Breast epithelium (tissue), 4 donors: ENCODE data around the gene MED1. TPM values are rescaled to one million over a fixed set of nuclear protein-coding genes. Genes with fewer than 3 reads are reported as not detected.
A peak's percentile ranks its signal among the peaks of the same experiment; 100 is the strongest.
"Not testable (repeated sequence)": the region's sequence is repeated elsewhere in the genome, so short reads cannot be mapped to it uniquely, and the experiment has no call there.

Source experiments
- DNase-seq, 2 donors: peaks; one replicate each; pipeline ENCODE4 v3.0.0-alpha.2; 2019; ENCODE audit warnings: low spot score in 2 of 2
- H3K27ac ChIP-seq, 2 donors: fragments of 200-600 bp; sonication (generic) in 1 of 2; one replicate each; pipeline ENCODE4 v1.5.1; 2016 to 2019; ENCODE audit warnings: mild to moderate bottlenecking in 1 of 2
- H3K27me3 ChIP-seq, 2 donors: fragments of 200-600 bp; sonication (generic) in 1 of 2; one replicate each; pipeline versions ENCODE4 v1.5.1 to v1.6.0; 2017 to 2019; ENCODE audit warnings: control low read depth in 1 of 2, mild to moderate bottlenecking in 1 of 2
- H3K36me3 ChIP-seq: fragments of 200-600 bp; one replicate; pipeline ENCODE4 v1.5.1; 2019
- H3K4me1 ChIP-seq, 2 donors: fragments of 200-600 bp; sonication (generic); one replicate each; pipeline ENCODE4 v1.5.1; 2016 to 2019; ENCODE audit warnings: control low read depth in 1 of 2
- H3K4me3 ChIP-seq, 3 donors: fragments of 200-600 bp; sonication (generic); 1 replicate in 2 of 3; 2 replicates in 1 of 3; pipeline ENCODE4 v1.5.1; 2016 to 2019; ENCODE audit warnings: mild to moderate bottlenecking in 3 of 3, moderate library complexity in 2 of 3
- H3K9me3 ChIP-seq, 2 donors: fragments of 200-600 bp; sonication (generic) in 1 of 2; one replicate each; pipeline ENCODE4 v1.5.1; 2016 to 2019; ENCODE audit warnings: control low read depth in 1 of 2
- POLR2A ChIP-seq: fragments of 450-650 bp; IDR thresholded peaks from one replicate; pipeline ENCODE4 v1.6.1; 2016; ENCODE audit warnings: antibody characterized with exemption, mild to moderate bottlenecking, moderate library complexity
- POLR2AphosphoS5 ChIP-seq, 3 donors: sonication (generic); formaldehyde crosslinking; IDR thresholded peaks; one replicate each; pipeline ENCODE4 v1.6.1; 2017; ENCODE audit warnings: antibody characterized with exemption in 3 of 3
- intact Hi-C: fragments of 100-400 bp; cut with DNase I; formaldehyde crosslinking; loops from one replicate; pipeline ENCODE4 v1.15.1; 2023; ENCODE audit warnings: low total_unique reads
- total RNA-seq, 3 donors: library from RNA; depleted of rRNA; stranded (reverse); fragments of >200 nt; gene quantifications; one replicate each; pipeline ENCODE4 v1.1.0, GENCODE V29; 2016
- TF ChIP-seq, protein P1 (sequence below), 3 donors: fragments of 450-650 bp; IDR thresholded peaks; one replicate each; pipeline ENCODE4 v1.5.1; 2016 to 2017; ENCODE audit warnings: antibody characterized with exemption in 3 of 3, mild to moderate bottlenecking in 3 of 3, moderate library complexity in 3 of 3

The MED1 gene
- total RNA-seq, 3 donors from 2014 or later = 21.4 to 36.3 (median 33.1) TPM

- no peaks in the 10 kb centered on the region for H3K27me3 ChIP-seq
- no peak overlapping the region for H3K27ac ChIP-seq
- intact Hi-C loops = no loop called here
Observed at GRCh38 chr17:39484178-39484577, 33.1 kb upstream of the MED1 start.

GRCh38 chr17:39483506-39483905 is 32.4 kb upstream of the MED1 start:
- intact Hi-C loops = no loop called here
- TF ChIP-seq, protein P1, sequence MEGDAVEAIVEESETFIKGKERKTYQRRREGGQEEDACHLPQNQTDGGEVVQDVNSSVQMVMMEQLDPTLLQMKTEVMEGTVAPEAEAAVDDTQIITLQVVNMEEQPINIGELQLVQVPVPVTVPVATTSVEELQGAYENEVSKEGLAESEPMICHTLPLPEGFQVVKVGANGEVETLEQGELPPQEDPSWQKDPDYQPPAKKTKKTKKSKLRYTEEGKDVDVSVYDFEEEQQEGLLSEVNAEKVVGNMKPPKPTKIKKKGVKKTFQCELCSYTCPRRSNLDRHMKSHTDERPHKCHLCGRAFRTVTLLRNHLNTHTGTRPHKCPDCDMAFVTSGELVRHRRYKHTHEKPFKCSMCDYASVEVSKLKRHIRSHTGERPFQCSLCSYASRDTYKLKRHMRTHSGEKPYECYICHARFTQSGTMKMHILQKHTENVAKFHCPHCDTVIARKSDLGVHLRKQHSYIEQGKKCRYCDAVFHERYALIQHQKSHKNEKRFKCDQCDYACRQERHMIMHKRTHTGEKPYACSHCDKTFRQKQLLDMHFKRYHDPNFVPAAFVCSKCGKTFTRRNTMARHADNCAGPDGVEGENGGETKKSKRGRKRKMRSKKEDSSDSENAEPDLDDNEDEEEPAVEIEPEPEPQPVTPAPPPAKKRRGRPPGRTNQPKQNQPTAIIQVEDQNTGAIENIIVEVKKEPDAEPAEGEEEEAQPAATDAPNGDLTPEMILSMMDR (IDR thresholded peaks at IDR 0.05) = no peak
- TF ChIP-seq POLR2AphosphoS5 (IDR thresholded peaks at IDR 0.05) (no peak), POLR2A (no peak)
- no peaks in the 10 kb centered on the region for H3K4me1 ChIP-seq
- H3K27me3 ChIP-seq = no peaks in the 10 kb centered on the region
- no peak overlapping the region for H3K27ac ChIP-seq
- no peaks in the 10 kb centered on the region for H3K9me3 ChIP-seq
- H3K36me3 ChIP-seq = no peaks in the 10 kb centered on the region
- H3K4me3 ChIP-seq = no peak overlapping the region
- no peak for DNase-seq

More at GRCh38 chr17:39484178-39484577, 33.1 kb upstream of the MED1 start:
- Histone ChIP-seq H3K4me3 (no peak overlapping the region), H3K4me1 (no peaks in the 10 kb centered on the region), H3K9me3 (no peaks in the 10 kb centered on the region), H3K36me3 (no peaks in the 10 kb centered on the region)
- DNase-seq = no peak
- TF ChIP-seq POLR2AphosphoS5 (IDR thresholded peaks at IDR 0.05) (no peak), POLR2A (no peak)
- TF ChIP-seq, protein P1 (IDR thresholded peaks at IDR 0.05) = no peak

DNA sequence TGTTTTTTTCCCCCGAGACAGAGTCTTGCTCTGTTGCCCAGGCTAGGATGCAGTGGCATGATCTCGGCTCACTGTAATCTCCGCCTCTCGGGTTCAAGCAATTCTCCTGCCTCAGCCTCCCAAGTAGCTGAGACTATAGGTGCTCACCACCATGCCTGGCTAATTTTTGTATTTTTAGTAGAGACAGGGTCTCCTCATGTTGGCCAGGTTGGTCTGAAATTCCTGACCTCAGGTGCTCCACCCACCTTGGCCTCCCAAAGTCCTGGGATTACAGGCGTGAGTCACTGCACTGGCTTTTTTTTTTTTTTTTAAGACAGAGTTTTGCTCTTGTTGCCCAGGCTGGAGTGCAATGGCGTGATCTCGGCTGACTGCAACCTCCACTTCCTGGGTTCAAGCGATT is 28.6 kb upstream of the MED1 start:
- not testable (repeated sequence) for H3K36me3 ChIP-seq, H3K9me3 ChIP-seq

GRCh38 chr17:39473310-39473709 is 22.2 kb upstream of the MED1 start:
- no peak for DNase-seq
- TF ChIP-seq POLR2A (no peak), POLR2AphosphoS5 (IDR thresholded peaks at IDR 0.05) (no peak)
- TF ChIP-seq, protein P1 (IDR thresholded peaks at IDR 0.05) = no peak
- Histone ChIP-seq H3K9me3 (no peaks in the 10 kb centered on the region), H3K4me1 (no peaks in the 10 kb centered on the region), H3K27ac (no peak overlapping the region), H3K27me3 (no peaks in the 10 kb centered on the region), H3K4me3 (no peak overlapping the region), H3K36me3 (no peaks in the 10 kb centered on the region)
- intact Hi-C loops = no loop called here

More for the DNA sequence above, 28.6 kb upstream of the MED1 start:
- DNase-seq, intact Hi-C loops, H3K27ac ChIP-seq, H3K27me3 ChIP-seq, H3K4me1 ChIP-seq, H3K4me3 ChIP-seq: not testable (repeated sequence)

- H3K4me3 ChIP-seq, H3K9me3 ChIP-seq, H3K27me3 ChIP-seq, H3K27ac ChIP-seq, H3K36me3 ChIP-seq, DNase-seq, intact Hi-C loops: not testable (repeated sequence)
- peaks cover 0 to 18% of the 10 kb centered on the region in 2 donors for H3K4me1 ChIP-seq
Observed at GRCh38 chr17:39468610-39469009, 17.5 kb upstream of the MED1 start.

DNA sequence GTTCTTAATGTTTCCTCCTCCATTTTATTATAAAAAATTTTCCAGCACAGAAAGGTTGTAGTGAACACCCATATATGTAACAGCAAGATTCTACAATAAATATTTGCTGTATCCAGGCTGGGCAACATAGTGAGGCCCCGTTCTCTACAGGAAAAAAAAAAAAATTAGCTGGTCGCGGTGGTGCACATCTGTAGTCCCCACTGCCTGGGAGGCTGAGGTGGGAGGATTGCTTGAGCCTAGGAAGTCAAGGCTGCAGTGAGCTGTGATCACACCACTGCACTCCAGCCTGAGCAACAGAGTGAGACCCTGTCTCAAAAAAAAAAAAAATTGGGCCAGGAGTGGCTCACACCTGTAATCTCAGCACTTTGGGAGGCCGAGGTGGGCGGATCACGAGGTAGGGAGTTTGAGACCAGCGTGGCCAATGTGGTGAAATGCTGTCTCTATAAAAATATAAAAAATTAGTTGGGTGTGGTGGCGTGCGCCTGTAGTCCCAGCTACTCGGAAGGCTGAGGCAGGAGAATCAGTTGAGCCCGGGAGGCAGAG is 13.6 kb upstream of the MED1 start:
- H3K9me3 ChIP-seq, H3K27ac ChIP-seq, DNase-seq, intact Hi-C loops, H3K36me3 ChIP-seq, H3K27me3 ChIP-seq: not testable (repeated sequence)
- Histone ChIP-seq H3K4me1 (peaks cover 0 to 18% of the 10 kb centered on the region in 2 donors), H3K4me3 (peak overlapping the region in 2 of 3 donors; percentile 85 to 98)
